Activated B cell treated with CpG ODN at 0.5 μM for 24 hours (primary cell): Measurements from ENCODE around the gene ACE. TPM values are rescaled to one million over a fixed set of nuclear protein-coding genes. Genes with fewer than 3 reads are reported as not detected.
"Not testable (repeated sequence)": the region's sequence is repeated elsewhere in the genome, so short reads cannot be mapped to it uniquely, and the experiment has no call there.

Experiments
- ATAC-seq: fragments of 200-7000 bp; cut with Tn5 transposase; one replicate; pipeline ENCODE4 v1.10.0; 2021; ENCODE audit warnings: low read depth, mild to moderate bottlenecking, moderate library complexity
- CTCF ChIA-PET: fragments of 350-600 bp; sonication (Branson Sonifier 250); formaldehyde crosslinking; loops from one replicate; lab custom pipeline; 2021; ENCODE audit warnings: antibody characterized with exemption; lab: Charles Lee
- POLR2A ChIA-PET: fragments of 350-600 bp; sonication (Branson Sonifier 250); formaldehyde crosslinking; loops from one replicate; lab custom pipeline; 2021; ENCODE audit warnings: antibody characterized with exemption; lab: Charles Lee
- DNase-seq: peaks from one replicate; pipeline ENCODE4 v3.0.0; 2022
- H3K27ac Mint-ChIP-seq: one replicate; pipeline ENCODE4 v1.8.0; 2020; ENCODE audit warnings: mixed read lengths
- H3K27me3 Mint-ChIP-seq: one replicate; pipeline ENCODE4 v1.8.0; 2021; ENCODE audit warnings: mixed read lengths
- H3K36me3 Mint-ChIP-seq: one replicate; pipeline ENCODE4 v1.8.0; 2021; ENCODE audit warnings: low read depth, mixed read lengths
- H3K4me1 Mint-ChIP-seq: one replicate; pipeline ENCODE4 v1.8.0; 2021; ENCODE audit warnings: mixed read lengths
- H3K4me3 Mint-ChIP-seq: one replicate; pipeline ENCODE4 v1.8.0; 2020; ENCODE audit warnings: mild to moderate bottlenecking, mixed read lengths
- H3K9me3 Mint-ChIP-seq: one replicate; pipeline ENCODE4 v1.8.0; 2020; ENCODE audit warnings: mixed read lengths
- intact Hi-C: fragments of 100-400 bp; cut with micrococcal nuclease; formaldehyde crosslinking; loops from one replicate; pipeline ENCODE4 v1.15.1; 2024
- total RNA-seq: library from RNA; stranded (reverse); gene quantifications from 2 replicates; pipeline ENCODE4 v1.2.3, GENCODE V29; 2022
- TF ChIP-seq, protein P1 (sequence below): fragments of 200-600 bp; IDR thresholded peaks from one replicate; pipeline ENCODE4 v1.8.0; 2022; ENCODE audit warnings: antibody characterized with exemption, mild to moderate bottlenecking

Gene ACE
- total RNA-seq, 1 donor from 2014 or later, result 3.2 TPM

GRCh38 chr17:63464691-63465236 lies 12.1 kb upstream of the ACE start:
- Mint-ChIP-seq H3K27ac (peak overlapping the region; percentile 2), H3K36me3 (no peaks in the 10 kb centered on the region), H3K4me3 (no peak overlapping the region), H3K9me3 (peaks cover 5% of the 10 kb centered on the region), H3K27me3 (peaks cover 2% of the 10 kb centered on the region), H3K4me1 (peaks cover 34% of the 10 kb centered on the region)
- TF ChIP-seq, protein P1, sequence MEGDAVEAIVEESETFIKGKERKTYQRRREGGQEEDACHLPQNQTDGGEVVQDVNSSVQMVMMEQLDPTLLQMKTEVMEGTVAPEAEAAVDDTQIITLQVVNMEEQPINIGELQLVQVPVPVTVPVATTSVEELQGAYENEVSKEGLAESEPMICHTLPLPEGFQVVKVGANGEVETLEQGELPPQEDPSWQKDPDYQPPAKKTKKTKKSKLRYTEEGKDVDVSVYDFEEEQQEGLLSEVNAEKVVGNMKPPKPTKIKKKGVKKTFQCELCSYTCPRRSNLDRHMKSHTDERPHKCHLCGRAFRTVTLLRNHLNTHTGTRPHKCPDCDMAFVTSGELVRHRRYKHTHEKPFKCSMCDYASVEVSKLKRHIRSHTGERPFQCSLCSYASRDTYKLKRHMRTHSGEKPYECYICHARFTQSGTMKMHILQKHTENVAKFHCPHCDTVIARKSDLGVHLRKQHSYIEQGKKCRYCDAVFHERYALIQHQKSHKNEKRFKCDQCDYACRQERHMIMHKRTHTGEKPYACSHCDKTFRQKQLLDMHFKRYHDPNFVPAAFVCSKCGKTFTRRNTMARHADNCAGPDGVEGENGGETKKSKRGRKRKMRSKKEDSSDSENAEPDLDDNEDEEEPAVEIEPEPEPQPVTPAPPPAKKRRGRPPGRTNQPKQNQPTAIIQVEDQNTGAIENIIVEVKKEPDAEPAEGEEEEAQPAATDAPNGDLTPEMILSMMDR, result no peak
- ChIA-PET CTCF (interaction anchor here (1.0 kb wide), 1 partner anchor 12 kb away, joined by 3 read pairs; no protein-coding TSS in a partner anchor), POLR2A (no interaction called here)
- DNase-seq (no peak), ATAC-seq (no peak)
- intact Hi-C loops, result no loop called here

DNA sequence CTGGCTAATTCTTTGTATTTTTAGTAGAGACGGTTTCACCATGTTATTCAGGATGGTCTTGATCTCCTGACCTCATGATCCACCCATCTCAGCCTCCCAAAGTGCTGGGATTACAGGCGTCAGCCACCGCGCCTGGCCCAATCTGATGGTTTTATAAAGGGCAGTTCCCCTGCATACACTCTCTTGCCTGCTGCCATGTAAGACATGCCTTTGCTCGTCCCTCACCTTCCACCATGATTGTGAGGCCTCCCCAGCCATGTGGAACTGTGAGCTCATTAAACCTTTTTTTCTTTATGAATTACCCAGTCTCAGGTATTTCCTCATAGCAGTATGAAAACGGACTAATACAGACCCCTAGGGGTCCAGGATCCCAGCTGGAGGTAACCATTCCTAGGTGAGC lies 8.8 kb upstream of the ACE start:
- H3K36me3 Mint-ChIP-seq, POLR2A ChIA-PET, H3K9me3 Mint-ChIP-seq, intact Hi-C loops, ATAC-seq, H3K4me3 Mint-ChIP-seq, H3K27me3 Mint-ChIP-seq, DNase-seq, H3K27ac Mint-ChIP-seq, CTCF ChIA-PET: not testable (repeated sequence)
- H3K4me1 Mint-ChIP-seq, result peaks cover 17% of the 10 kb centered on the region

- CTCF ChIA-PET, result interaction anchor here (1.1 kb wide), 1 partner anchor 49 kb away, joined by 3 read pairs; no protein-coding TSS in a partner anchor
- Mint-ChIP-seq H3K27ac (no peak overlapping the region), H3K36me3 (no peaks in the 10 kb centered on the region), H3K27me3 (peaks cover 27% of the 10 kb centered on the region), H3K4me3 (no peak overlapping the region), H3K9me3 (no peaks in the 10 kb centered on the region), H3K4me1 (peaks cover 17% of the 10 kb centered on the region)
- ATAC-seq, result no peak
- no peak for DNase-seq
- intact Hi-C loops, result no loop called here
- POLR2A ChIA-PET, result no interaction called here
- TF ChIP-seq, protein P1, result no peak
Observed at GRCh38 chr17:63474174-63474573, 2.7 kb upstream of the ACE start.

GRCh38 chr17:63474586-63475460 lies 2.0 kb upstream of the ACE start:
- H3K4me1 Mint-ChIP-seq, result peaks cover 17% of the 10 kb centered on the region
- H3K9me3 Mint-ChIP-seq, result no peaks in the 10 kb centered on the region
- intact Hi-C loops, result loop anchor here (5.0 kb wide), 1 partner anchor 222 kb away; no protein-coding TSS in a partner anchor
- ChIA-PET CTCF (interaction anchor here (1.1 kb wide), 1 partner anchor 50 kb away, joined by 3 read pairs; no protein-coding TSS in a partner anchor), POLR2A (no interaction called here)
- no peak overlapping the region for H3K4me3 Mint-ChIP-seq
- no peak for DNase-seq
- TF ChIP-seq, protein P1, result no peak
- H3K27me3 Mint-ChIP-seq, result peaks cover 29% of the 10 kb centered on the region
- no peak for ATAC-seq
- no peaks in the 10 kb centered on the region for H3K36me3 Mint-ChIP-seq
- no peak overlapping the region for H3K27ac Mint-ChIP-seq

DNA sequence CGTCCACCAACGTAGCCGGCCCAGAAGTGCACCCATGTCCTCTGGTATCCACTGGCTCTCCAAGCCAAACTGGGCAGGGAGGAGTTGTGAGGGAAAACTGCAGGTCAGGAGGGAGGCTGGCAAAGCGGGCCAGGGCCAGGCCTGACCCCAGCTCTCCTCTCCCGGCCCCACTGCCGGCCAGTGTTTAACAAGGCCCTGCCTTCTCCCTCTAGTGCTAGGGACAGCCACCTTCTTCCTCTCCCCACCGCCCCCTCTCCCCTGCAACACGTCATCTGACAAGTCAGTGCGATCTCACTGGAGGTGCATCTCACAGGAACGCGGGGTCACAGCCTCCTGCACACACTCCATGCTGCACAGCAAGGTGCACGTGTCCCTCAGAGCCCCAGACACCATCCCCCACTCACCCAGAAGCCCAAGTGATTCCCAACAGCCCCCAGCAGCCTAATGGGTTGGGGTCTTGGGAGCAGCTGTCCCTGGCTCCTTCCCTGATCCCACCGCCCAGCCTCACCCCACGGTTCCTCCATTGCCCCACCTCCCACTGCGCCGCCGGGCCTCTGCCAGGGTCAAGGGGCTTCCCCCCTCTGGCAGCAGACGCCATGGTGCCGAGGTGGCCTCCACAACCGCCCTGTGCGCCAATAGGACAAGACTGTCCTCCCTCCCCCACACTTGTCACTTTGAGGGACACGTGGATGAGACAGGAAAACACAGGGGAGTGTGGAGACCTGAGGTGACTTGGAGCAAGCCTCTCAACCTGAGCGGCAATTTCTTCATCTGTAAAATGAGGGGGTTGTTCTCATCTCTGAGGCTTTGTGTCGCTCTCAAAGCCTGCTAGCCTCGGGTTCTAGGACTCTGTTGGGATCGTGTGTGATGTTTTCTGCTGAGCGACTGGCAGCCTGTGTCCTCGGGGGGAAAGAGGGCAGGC lies 1.1 kb upstream of the ACE start:
- peaks cover 33% of the 10 kb centered on the region for H3K27me3 Mint-ChIP-seq
- CTCF ChIA-PET, result interaction anchor here (1.0 to 5.7 kb wide), 4 partner anchors 11 to 136 kb away, joined by 3 to 155 read pairs (median 3); partner anchors contain the start of gene CYB561
- H3K9me3 Mint-ChIP-seq, result no peaks in the 10 kb centered on the region
- no peak overlapping the region for H3K27ac Mint-ChIP-seq
- H3K4me1 Mint-ChIP-seq, result peaks cover 17% of the 10 kb centered on the region
- TF ChIP-seq, protein P1, result no peak
- POLR2A ChIA-PET, result interaction anchor here (0.8 kb wide), 1 partner anchor 15 kb away, joined by 3 read pairs; no protein-coding TSS in a partner anchor
- intact Hi-C loops, result loop anchor here (2.0 to 5.0 kb wide), 2 partner anchors 13 to 222 kb away; no protein-coding TSS in a partner anchor
- DNase-seq (no peak), ATAC-seq (no peak)
- H3K4me3 Mint-ChIP-seq, result peak overlapping the region; percentile 61
- H3K36me3 Mint-ChIP-seq, result no peaks in the 10 kb centered on the region
